ENCODE measurements around the gene ITSN1.
A peak's percentile ranks its signal among the peaks of the same experiment; 100 is the strongest.

DNA sequence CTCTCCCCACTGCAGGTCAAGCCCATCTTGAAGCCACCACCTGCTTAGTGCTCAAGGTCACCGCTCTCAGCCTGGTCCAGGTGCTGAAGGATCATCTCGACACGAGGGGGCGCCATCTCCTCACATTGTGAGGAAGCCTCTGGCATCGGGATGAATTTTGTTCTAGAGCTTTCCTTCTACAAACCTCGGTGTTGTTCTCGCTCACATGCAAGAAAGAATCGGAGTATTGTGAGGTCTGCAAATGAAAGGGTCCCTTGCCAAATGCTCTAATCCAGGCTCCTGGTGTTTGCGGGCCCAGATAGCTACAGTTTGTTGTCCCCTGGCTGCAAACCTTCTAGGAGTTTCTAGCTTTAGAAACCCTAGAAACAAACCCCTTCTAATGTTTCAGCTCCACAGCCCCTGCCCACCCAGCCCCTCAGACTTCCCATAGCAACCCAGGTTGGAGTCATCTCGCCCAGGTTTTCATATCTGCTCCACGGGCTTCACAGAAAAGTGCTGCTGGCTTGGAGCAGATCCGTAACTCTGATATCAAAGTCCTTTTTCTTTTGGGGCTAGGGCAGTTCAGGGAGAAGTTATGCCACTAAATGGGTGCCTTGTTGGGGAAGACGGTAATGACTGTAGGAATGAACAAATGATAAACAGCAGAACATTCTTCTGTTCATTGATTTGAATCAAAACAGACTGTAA is 281.9 kb downstream of the ITSN1 start:
- TF ChIP-seq, protein P1, sequence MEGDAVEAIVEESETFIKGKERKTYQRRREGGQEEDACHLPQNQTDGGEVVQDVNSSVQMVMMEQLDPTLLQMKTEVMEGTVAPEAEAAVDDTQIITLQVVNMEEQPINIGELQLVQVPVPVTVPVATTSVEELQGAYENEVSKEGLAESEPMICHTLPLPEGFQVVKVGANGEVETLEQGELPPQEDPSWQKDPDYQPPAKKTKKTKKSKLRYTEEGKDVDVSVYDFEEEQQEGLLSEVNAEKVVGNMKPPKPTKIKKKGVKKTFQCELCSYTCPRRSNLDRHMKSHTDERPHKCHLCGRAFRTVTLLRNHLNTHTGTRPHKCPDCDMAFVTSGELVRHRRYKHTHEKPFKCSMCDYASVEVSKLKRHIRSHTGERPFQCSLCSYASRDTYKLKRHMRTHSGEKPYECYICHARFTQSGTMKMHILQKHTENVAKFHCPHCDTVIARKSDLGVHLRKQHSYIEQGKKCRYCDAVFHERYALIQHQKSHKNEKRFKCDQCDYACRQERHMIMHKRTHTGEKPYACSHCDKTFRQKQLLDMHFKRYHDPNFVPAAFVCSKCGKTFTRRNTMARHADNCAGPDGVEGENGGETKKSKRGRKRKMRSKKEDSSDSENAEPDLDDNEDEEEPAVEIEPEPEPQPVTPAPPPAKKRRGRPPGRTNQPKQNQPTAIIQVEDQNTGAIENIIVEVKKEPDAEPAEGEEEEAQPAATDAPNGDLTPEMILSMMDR (IDR thresholded peaks at IDR 0.05), result peak; percentile 84
- TF ChIP-seq ZFX (IDR thresholded peaks at IDR 0.05; ENCODE audit: borderline replicate concordance), result no peak
